HG02678 (cell line): ENCODE results near the gene GCDH.
"Not testable (repeated sequence)": the region's sequence is repeated elsewhere in the genome, so short reads cannot be mapped to it uniquely, and the experiment has no call there.

ENCODE experiments used
- ATAC-seq: cut with Tn5 transposase; IDR thresholded peaks from one replicate; pipeline ENCODE4 v1.9.1; 2021; ENCODE audit warnings: mild to moderate bottlenecking, moderate library complexity; ENCODE audit not compliant: unreplicated experiment

Gene GCDH

DNA sequence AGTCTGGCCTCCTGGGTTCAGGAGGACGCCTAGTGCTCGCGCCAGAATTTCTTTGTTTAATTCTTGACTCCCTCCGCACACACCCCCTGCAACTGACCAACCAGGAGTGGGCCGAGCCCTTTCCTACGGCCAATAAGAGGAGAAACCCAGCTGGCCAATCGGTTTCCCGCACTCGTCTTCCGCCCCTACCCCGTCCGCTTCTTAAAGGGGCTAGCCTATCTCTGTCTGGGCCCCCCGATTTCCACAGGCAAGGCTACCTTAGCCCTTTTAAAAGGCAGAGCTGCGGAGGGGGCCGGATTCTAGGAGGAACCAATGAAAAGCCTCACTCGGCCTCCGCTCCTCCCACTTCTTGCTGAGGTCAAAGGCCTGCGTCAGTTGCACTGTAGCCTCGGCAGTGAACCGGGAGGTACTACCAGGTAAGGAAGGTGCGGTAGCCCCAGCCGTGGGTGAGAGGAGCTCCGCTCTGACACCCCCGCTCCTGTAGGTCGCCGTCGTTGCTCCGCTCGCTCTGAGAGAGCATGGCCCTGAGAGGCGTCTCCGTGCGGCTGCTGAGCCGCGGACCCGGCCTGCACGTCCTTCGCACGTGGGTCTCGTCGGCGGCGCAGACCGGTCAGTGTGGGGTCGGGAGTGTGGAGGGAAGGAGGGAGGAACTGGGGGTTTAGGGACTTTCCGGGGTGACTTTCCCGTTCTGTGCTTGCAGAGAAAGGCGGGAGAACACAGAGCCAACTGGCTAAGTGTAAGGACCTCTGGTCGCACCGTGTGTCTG is at the start of gene GCDH:
Gene GCDH (plus strand): TSS at position 374 of the 766 bp plus-strand sequence. CDS start 145 bp downstream, at position 519.
- ATAC-seq = peak; percentile 95

DNA sequence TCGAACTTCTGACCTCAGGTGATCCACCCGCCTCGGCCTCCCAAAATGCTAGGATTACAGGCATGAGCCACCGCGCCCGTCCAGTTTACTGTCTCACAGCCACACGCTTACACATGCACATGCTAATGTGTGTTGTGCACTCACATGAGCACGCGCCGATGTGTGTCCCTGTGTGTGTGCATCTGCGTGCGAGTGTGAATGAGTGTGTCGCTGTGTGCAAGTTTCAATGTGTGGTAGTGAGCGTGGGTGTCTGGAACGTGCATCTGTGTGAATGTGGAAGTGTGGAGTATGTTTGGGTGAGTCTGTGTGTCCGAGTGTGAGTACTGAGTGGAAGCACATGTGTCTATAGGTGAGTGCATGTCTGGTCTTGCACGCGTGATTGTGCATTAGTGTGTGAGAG is 48.4 kb upstream of the GCDH start:
- ATAC-seq = no peak

DNA sequence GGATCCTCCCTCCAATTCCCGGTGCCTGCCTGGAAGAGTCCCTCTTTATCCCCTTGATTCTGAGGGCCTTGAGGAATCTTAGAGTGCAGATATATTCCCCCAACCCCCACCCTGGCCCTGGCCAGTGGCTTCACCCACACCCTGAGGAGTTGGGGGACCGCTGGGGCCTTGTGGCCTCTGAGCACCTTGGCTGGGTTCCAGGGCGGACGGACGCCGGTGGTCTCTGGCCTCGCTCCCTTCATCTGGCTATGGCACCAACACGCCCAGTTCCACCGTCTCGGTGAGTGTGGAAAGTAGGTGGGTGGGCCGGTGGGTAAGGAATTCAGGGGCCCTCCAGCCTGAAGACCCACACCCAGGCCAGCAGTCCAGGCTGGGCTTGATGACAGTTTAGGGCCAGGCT is 47.6 kb upstream of the GCDH start:
- ATAC-seq = no peak

DNA sequence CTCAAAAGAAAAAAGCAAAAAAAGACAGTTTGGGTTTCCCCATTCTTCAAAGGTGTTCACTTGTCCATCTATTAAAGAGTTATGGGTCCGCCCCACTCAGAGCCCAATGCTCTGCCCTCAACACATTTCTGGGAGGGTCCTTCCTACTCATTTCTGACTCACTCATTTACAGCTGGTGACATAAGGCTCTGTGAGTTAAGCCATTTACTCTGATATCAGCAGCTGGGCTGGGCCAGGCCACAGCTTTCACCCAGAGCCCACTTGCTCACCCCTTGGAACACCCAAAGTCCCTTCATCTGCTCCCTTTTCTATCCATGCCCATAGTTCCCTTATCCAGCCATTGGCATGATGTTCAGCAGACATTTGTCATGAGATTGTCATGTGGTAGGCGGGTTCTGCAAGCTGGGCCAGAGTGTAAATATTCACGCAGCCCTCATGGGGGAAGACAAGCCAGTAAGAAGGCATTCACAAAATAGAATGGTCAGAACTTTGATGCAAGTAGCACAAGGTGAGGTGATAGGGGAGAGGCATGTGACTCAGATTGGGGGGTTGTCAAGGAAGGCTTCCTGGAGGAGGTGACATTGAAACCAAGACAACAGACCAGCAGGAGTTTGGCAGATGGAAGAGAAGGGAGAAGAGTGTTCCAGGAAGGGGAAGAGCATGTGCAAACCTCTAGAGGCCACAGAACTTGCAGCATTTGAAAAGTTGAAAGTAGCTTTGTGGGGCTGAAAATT is 46.8 kb upstream of the GCDH start:
- ATAC-seq = no peak

DNA sequence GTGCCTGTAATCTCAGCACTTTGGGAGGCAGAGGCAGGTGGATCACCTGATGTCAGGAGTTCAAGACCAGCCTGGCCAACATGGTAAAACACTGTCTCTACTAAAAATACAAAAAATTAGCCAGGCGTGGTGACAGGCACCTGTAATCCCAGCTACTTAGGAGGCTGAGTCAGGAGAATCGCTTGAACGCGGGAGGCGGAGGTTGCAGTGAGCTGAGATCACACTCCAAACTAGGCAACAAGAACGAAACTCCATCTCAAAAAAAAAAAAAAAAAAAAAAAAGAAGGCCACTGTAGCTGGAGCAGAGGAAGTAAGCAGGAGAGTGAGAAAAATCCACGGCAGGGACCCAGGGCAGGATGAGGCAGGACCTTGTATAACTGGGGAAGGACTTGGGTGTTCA is 44.3 kb upstream of the GCDH start:
- not testable (repeated sequence) for ATAC-seq

DNA sequence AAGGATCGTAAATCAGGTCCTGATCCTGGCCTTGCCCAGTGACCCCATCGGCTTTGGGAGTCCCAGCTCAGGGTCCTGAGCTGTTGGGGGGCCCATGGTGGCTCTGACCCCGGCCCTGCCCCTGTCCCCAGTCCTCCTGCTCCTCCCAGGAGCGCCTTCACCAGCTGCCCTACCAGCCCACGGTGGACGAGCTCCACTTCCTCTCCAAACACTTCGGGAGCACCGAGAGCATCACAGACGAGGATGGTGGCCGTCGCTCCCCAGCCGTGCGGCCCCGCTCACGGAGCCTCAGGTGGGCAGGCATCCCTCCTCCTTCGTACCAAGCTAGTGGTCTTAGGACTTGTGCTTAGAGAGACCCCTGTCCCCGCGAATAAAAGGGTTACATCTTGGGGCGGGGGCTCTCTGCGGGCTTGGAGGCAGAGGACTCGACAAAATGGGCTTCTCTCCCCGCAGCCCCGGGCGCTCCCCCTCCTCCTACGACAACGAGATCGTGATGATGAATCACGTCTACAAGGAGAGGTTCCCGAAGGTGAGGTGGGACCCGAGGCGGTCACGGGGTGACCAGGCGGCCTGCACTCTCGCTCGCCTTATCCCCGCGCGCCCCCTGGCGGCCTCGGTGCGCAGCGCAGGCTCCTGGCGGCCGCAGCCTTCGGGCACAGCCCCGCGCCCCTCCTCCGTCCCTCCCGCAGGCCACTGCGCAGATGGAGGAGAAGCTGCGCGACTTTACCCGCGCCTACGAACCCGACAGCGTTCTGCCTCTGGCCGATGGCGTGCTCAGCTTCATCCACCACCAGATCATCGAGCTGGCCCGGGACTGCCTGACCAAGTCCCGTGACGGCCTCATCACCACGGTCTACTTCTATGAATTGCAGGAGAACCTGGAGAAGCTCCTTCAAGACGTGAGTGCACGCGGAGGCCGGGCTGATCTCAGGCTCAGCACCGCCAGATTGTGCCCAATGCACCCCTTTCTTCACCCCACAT is 43.5 kb upstream of the GCDH start:
- ATAC-seq = peak; percentile 56

DNA sequence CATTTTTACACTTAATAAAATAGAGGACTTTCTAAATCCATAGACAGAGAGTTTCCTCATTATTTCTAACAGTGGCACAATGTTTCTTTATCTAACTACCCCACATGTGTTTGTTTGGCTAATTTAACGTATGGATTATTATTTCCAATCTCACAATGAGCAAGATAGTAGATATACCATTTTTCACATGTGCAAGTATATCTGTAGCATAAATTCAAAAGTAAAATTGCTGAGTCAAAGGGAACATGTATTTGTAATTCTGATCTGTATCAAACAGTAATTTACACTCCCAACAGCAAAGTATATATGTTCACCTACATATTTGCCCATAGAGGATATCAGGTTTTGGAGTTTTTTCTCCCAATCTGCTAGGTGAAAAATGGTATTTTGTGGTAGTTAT is 34.3 kb upstream of the GCDH start:
- ATAC-seq = no peak

DNA sequence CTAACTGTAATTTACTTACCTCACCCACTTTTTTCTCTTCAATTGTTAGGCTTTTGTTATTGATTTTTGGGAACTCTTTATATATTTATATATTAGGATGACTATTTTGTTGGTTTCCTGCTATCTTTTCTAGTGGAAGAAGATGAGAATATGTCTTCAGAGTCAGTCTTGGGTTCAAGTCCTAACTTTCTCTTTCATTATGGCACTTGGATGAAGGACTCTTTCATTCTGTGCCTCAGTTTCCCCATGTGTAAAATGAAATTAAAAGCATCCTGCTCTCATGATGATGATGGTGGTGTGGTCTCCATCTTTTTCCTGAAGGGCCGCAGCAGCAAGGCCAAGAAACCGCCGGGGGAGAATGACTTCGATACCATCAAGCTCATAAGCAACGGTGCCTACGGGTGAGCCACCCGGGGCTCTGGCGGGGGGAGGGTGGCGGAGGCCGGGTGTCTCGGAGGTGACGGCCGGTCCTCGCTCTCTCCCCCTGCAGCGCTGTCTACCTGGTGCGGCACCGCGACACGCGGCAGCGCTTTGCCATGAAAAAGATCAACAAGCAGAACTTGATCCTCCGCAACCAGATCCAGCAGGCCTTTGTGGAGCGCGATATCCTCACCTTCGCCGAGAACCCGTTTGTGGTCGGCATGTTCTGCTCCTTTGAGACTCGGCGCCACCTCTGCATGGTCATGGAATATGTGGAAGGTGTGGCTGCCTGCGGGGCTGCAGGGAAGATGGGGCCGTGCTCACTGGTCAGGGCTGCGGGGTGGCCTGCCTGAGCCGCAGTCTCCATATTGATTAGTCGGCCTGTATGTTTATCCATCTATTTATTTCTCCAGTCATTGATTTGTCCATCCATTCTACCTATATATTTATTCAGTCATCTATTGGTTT is 32.7 kb upstream of the GCDH start:
- no peak for ATAC-seq

DNA sequence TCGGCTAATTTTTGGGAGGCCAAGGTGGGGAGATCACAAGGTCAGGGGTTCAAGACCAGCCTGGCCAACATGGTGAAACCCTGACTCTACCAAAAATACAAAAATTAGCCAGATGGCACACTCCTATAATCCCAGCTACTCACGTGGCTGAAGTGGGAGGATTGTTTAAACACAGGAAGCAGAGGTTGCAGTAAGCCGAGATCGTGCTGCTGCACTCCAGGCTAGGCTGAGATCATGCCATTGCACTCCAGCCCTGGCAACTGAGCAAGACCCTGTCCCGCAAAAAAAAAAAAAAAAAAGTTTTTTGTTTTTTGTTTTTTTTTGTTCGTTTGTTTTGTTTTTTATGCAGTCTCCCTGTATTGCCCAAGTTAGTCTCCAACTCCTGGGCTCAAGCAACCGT is 31.4 kb upstream of the GCDH start:
- ATAC-seq = no peak

DNA sequence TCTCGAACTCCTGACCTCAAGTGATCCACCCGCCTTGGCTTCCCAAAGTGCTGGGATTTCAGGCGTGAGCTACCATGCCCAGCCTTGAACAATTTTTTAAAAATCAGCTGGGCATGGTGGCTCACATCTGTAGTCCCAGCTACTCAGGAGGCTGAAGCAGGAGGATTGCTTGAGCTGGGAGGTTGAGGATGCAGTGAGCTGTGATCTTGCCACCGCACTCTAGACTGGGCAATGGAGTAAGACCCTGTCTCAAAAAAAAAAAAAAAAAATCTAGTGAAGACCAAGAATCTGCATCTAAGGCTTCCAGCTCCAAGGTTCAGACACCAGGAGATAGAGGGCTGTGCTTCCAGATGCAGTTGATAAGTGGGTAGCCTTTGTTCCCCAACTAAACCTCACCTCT is 26.8 kb upstream of the GCDH start:
- ATAC-seq = no peak

DNA sequence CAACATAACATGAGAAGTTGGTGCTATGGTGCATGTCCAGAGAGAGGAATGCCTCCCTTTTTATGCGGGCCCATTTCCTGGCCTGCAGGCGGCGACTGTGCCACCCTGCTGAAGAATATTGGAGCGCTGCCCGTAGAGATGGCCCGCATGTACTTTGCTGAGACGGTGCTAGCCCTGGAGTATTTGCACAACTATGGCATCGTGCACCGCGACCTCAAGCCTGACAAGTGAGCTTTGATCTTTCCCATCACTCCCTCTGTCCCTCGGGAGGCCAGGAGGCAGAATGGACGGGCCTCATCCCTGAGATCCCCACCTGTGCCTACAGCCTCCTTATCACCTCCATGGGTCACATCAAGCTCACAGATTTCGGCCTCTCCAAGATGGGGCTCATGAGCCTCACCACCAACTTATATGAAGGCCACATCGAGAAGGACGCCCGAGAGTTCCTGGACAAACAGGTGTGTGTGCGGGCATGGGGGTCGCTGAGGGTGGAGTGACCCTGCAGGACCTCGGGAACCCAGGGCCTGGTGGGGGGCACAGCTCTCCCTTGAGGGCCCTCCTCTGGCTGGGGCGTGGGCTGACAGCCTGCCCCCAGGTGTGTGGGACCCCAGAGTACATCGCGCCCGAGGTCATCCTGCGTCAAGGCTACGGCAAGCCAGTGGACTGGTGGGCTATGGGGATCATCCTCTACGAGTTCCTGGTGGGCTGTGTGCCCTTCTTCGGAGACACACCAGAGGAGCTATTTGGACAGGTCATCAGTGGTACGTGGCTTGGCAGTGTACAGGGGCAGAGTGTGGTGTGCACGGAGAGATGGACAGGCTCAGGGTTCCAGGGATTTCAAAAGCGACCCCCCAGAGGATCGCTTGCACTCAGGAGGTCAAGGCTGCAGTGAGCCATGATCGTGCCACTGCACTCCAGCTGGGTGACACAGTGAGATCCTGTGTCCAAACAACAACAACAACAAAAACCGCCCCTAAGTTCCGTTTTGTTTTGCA is 25.9 kb upstream of the GCDH start:
- no peak for ATAC-seq

DNA sequence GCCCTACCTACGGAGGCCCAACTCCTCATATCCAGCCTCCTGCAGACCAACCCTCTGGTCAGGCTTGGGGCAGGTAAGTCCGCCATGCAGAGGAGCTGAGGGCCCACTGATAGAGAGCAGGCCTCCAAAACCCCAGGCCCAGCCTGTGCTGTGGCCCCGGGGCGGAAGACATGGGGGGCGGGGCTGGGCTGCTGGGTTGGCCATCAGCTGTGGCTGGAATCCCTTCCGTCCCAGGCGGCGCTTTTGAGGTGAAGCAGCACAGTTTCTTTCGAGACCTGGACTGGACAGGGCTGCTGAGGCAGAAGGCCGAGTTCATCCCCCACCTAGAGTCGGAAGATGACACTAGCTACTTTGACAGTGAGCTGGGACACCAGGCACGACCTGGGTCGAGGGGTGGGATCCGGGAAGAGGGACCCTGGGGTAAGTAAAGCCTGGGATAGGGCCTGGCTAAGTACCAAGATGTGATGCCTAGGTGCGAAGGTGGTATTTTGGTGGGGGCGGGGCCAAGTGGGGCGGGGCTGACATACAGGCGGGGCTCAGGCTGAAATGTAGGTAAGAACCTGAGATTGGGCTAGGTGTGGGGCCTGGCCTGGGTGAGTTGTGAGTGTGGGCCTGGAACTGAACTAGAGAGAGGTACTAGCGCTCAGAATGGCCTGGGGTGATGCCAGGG is 25.1 kb upstream of the GCDH start:
- no peak for ATAC-seq

DNA sequence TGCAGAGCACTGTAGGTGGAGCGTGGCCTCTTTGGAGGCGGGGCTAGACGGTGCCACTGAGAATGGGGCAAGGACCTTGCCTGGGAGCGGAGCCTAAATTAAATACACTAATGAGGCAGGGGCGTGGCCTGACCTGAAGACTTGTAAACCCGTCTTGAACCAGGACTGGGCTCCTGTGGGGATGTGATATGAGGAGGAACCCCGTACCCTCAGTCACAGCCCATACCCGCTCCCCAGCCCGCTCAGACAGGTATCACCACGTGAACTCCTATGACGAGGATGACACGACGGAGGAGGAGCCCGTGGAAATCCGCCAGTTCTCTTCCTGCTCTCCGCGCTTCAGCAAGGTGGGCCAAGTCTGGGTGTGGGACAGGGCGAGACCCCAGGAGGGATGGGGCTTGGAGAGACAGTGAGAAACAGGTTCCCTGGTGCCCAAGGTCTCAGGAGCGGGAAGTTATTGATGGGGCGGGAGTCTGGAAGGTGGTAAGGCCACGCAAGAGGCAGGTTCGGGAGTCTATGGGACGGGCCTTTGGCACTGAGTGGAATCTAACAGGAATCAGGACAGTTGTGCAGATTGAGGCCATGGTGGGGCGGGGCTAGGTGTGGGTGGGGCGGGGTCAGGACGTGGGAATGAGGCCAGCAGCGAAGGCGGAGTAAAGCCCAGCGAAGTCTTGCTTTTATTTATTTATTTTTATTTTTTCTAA is 24.4 kb upstream of the GCDH start:
- ATAC-seq = no peak

DNA sequence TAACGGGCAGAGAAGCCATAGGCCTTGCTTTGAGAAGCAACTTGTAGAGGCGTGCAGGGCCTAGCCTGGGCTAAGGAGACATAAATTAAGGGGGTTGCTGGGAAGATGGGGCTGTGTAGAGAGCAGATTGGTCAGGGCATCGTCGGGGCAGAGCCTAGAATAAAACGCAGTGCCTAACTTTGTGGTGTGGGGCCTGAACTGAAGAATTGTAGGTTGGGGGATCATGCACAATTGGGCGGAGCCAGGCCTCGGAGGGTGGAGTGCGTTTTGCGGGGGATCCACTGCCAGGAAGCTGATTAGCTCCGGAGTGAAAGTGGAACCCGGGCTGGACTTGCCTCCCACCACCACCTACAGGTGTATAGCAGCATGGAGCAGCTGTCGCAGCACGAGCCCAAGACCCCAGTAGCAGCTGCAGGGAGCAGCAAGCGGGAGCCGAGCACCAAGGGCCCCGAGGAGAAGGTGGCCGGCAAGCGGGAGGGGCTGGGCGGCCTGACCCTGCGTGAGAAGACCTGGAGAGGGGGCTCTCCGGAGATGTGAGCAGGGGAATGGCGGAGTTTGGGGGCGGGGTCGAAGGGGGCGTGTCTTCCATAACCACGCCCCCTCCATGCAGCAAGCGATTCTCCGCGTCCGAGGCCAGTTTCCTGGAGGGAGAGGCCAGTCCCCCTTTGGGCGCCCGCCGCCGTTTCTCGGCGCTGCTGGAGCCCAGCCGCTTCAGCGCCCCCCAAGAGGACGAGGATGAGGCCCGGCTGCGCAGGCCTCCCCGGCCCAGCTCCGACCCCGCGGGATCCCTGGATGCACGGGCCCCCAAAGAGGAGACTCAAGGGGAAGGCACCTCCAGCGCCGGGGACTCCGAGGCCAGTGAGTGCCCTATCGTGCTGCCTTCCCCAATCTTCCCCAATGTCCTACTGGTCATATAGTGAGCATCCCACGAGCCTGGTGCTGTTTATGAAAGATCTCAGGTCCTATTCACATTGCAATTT is 23.6 kb upstream of the GCDH start:
- peak; percentile 67 for ATAC-seq

DNA sequence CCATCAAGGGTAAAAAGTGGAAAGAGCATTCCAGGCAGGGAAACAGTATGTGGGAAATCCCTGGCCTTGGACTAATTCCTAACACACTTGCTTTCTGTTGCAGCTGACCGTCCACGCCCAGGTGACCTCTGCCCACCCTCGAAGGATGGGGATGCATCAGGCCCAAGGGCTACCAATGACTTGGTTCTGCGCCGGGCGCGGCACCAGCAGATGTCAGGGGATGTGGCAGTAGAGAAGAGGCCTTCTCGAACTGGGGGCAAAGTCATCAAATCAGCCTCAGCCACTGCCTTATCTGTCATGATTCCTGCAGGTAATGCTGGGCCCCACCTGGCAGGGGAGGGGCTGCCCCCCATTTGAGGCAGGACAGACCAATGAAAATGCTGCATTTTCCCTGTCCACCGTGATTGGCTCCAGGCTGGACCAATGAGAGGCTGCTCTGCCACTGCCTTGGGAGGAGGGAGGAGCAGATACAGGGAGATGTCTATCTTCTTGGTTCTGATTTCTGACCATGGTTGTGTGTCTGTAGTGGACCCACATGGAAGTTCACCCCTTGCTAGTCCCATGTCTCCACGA is 22.3 kb upstream of the GCDH start:
- ATAC-seq = no peak

DNA sequence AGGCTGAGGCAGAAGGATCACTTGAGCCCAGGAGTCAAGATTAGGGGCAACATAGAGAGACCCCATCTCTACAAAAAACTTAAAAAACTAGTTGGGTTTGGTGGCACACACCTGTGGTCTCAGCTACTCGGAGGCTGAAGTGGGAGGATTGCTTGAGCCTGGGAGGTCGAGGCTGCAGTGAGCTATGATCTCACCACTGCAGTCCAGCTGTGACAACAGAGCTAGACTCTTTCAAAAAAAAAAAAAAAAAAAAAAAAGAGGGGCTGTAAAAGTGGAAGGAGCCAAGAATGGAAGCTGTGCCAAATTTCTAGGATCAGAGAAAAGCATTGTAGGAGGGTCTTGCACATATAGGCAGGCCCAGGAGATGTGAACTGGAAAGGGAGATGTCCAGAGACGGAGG is 19.3 kb upstream of the GCDH start:
- ATAC-seq = no peak
